Activated T-cell treated with anti-CD3 and anti-CD28 coated beads for 4 hours (primary cell): ENCODE results near the gene TIMM44.
"Not testable (repeated sequence)": the region's sequence is repeated elsewhere in the genome, so short reads cannot be mapped to it uniquely, and the experiment has no call there.

Source experiments
- DNase-seq: peaks from one replicate; pipeline ENCODE4 v3.0.0-alpha.2; 2020

The TIMM44 gene

DNA sequence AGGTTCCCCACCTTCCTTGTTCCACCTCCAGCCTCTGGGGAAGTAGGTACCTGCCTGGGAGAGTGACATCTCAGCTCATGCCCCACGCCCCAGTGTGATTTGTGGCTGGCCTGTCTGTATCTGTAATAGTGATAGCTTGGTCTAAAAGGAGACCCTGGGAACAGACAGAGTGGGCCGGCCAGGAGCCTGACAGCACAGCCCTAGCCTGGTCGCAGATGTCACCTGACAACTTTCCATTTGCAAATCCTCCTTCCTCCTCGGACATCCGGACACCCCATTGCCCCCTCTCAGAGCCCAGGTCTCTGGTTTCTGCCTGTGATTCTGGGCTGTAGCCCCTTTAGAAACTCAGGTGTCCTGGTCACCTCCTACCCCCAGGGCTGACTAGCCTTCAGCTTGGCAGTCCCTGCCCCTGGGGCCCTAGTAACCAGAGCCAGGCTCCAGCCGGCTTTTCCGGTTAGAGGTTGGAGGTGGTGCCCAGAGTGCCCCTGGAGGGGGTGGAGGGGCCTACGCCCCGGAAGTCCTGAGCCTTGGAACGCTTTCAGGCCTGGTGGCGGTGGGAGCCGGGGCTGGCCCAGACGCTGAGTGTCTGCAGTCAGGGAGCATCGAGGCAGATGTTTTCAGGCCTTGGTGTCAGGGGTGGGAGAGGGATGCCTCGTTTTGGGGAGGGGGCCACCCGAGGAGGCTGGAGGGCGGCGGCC is 48.7 kb downstream of the TIMM44 start:
- DNase-seq, result no peak

DNA sequence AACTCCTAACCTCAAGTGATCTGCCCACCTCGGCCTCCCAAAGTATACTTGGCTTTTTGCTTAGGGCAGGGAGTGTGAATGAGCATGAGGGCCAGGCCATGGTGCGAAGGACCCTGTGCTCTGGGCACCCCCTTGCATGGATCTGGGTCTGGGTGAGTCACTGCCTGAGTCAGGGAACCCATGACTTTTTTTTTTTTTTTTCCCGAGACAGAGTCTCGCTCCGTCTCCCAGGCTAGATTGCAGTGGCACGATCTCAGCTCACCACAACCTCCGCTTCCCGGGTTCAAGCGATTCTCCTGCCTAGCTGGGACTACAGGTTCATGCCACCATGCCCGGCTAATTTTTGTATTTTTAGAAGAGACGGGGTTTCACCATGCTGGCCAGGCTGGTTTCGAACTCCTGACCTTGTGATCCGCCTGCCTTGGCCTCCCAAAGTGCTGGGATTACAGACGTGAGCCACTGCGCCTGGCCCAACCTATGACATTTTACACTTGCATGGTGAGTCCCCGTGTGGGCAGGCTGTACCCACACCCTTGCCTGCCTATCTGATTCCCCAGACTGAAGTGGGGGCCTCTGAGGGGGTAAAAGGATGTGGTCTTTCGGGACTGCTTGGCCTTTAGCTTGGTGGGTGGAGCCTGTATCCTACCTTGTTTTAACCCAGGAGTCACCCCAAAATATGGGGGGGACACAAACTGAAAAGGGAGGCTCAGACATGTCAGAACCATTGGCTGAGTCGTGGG is 49.9 kb downstream of the TIMM44 start:
- DNase-seq, result not testable (repeated sequence)

DNA sequence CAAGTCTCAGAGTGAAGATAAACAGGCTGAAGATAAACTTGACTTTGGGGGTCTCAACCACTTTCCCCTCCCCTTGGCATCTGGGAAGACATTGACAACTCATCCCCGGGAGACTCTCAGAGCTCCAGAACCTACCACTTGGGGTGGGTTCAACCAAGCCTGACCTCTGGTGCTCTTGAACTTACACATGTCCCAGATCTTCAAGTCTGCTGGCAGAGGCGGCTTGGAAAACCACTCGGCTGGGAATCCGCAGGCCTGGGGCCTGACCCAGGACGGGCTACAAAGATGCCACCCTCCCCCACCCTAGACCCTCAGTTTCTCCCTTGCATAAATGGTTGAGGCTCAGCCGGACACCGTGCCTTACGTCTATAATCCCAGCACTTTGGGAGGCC is 54.6 kb downstream of the TIMM44 start:
- no peak for DNase-seq

DNA sequence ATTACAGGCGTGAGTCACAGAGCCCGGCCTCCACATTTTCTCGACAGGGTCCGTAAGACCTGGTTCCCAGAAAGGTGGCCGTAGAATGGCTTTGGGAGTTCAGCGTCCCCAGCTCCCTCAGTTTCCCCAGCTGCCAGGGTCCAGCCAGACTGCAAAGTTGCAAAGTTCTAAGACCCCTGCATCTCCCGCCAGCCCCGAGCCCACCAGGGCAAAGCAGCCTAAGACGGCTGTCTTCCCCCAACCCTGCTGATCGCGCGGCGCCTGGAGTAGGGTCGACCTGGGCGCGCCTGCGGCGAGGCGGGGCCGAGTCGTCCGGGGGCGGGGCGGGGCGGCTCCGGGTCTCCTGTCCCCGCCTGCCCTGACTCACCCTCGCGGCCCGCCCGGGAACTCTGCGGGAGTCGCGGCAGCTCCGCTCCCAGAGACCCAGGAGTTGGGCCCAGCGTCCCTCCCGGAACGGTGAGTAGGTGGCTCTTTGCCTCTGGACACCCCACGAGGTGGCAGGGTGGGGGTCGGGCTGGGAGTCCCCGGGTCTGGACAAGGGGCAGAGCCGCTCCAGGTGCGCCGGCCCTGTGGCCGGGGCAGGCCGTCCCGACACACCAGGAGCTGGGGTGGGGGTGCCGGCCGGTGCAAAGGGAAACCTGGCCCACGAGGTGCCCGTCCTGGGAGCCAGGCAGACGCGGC is 55.2 kb downstream of the TIMM44 start, which contains the start of gene LRRC8E:
Gene LRRC8E, plus strand, starts transcription at position 366 of the 681 bp plus-strand sequence. CDS start 7,094 bp downstream, outside the sequence.
- DNase-seq, result no peak

DNA sequence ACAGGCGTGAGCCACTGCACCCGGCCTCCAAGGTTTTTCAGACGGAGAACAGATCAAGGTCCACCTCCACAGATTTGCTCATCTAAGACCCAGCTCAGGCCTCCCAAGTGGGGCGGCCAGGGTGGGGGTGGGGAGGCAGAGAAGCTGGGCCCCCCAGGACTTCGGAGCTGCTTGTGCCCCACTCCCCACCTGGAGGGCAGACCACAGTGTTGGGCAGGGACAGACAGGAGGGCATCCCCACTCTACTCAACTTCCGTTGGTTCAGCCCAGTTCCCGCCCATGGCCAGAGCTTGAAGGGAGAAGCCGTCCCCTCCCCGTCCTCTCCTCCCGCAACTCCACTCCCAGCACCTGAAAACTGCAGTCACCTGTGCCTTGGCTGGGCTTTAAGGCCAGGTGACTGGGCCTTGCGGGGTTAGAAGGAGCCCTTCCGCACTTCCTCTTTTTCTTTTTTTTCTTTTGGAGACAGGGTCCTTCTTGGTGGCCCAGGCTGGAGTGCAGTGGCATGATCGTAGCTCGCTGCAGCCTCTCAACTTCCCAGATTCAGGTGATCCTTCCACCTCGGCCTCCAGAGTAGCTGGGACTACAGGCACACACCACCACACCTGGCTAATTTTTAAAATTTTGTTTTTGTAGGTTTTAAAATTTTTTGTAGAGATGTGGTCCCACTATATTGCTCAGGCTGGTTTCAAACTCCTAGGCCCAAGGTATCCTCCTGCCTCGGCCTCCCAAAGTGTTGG is 55.9 kb downstream of the TIMM44 start:
- no peak for DNase-seq

DNA sequence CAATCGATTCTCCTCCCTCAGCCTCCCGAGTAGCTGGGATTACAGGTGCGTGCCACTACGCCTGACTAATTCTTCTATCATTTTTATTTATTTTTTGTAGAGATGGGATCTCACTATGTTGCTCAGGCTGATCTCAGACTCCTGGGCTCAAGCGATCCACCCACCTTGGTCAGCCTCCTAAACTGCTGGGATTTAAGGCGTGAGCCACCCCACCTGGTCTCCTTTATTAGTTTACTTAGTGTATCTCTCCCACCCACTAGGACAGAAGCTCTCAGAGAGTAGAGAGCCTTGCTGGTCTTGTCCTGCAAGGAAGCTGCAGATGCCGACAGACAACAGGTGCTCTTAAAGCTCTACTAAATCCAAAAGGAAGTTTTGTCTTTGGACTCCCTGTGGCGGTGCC is 57.6 kb downstream of the TIMM44 start:
- DNase-seq, result no peak

DNA sequence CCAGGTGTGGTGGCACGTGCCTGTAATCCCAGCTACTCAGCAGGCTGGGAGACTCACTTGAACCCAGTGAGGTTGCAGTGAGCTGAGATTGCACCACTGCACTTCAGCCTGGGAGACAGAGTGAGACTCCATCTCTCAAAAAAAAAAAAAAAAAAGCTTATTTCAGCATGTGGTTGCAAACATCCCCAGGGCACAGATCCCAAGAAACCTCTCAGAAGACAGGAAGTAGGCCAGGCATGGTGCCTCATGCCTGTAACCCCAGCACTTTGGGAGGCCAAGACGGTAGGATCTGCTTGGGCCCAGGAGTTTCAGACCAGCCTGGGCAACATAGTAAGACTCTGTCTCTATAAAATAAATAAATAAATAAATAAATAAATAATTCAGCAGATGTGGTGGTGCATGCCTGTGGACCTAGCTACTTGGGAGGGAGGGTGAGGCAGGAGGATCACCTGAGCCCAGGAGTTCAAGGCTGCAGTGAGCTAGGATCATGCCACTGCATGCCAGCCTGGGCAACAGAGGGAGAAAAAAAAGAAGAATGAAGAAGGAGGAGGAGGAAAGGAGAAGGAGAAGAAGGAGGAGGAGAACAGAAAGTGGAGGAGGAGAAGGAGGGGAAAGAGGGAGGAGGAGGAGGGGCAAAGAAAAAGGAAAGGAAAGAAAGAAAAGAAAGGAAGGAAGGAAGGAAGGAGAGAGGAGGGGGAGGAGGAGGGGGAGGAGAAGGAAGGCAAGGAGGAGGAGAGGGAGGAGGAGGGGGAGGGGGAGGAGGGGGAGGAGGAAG is 59.5 kb downstream of the TIMM44 start:
- no peak for DNase-seq

DNA sequence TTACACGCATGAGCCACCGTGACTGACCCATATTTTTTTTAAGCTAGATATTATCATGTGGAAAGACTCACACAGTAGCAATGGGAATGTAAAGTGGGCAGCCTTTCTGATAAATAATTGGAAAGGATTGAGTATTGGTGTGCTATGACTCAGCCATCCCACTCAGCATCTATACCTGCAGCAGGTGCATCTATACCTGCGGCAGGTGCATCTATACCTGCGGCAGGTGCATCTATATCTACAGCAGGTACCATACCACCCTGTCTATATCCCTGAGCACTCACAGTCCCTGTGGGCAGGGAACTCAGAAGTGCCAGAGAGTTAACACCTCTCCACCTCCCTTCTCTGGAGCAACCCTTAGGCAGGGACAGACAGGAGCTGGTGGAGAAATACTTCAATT is 60.4 kb downstream of the TIMM44 start:
- no peak for DNase-seq

DNA sequence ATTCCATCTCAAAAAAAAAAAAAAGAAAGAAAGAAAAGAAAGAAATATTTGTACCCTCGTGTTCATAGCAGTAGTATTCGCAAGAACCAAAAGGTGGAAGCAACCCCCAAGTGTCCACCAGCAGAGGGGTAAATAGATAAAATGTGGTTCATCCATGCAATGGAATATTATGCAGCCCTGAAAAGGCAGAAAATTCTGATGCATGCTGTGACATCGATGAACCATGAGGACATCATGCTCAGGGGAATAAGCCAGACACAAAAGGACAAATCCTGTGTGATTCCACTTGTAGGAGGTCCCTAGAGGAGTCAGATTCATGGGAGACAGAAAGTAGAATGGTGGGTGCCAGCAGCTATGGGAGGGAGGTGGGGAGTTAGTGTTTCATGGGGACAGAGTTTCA is 61.6 kb downstream of the TIMM44 start:
- no peak for DNase-seq

DNA sequence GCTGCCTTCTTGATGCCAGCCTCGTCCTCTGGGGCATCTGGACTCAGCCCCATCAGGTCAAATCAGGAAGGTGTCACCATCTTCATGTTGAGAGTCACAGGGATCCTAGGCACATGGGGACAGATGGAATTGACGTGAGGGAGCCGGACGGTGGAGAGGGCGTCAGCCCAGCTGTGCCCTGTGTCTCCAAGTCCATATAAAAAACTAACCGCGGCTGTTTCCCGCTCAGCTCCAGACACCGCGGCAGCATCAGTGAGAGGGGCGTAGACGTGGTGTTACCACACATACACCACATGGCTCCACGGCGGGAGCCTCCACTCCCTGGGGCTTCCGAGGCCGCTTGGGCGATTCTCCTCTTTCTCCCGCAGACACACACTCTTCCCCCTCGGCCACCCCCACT is 63.6 kb downstream of the TIMM44 start:
- no peak for DNase-seq

DNA sequence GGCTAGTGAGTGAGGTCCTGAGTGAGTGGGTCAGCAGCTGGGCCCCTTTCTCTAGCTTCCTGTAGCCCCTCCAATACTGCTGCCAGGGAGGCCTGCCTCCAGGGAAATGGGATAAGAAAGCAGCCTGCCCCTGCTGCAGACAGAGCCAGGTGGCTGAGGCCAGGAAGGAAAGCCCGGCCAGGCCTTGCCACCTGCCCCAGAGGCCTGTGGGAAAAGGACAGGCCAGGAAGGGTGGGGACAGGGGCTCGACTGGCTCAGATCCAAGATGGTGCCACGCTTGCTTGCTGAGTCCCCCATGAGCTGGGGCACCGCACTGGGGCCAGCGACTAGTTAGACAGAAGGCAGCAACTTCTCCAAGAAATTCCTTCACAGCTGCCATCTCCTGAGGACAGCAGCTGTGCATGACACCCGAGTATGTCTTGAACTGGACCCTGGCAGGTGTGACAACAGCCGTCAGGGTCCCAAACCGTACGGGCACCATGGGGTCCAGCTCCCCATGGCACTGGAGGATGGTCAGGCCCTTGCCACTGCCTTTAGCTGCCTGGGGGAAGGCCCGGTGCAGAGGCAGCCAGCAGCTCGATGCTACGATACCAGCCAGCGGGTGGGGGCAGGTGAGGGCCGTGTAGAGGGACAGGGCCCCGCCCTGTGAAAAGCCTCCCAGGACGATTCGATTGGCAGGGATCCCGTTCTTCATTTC is 64.2 kb downstream of the TIMM44 start:
- DNase-seq, result no peak

DNA sequence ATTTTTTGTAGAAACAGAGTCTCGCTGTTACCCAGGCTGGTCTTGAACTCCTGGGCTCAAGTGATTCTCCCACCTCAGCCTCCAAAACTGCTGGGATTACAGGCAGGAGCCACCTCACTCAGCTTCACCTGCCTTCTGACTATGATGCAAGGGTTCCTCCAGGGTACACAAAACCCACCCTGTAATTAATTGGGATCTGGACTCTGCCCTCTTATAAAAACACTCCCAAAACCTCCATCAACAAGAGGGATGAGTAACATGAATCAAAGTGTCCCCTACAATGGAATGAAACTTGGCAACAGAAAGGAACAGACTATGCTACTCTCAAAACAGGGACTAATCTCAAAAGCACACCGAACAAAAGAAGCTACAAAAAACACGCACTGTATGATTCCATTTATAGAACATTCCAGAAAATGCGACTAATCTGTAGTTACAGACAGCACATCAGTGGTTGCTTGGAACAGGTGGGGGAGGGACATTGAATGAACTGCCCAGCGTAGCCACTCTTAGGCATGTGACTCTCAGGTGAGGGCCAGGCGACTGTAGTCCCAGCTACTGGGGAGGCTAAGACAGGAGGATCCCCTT is 66.1 kb downstream of the TIMM44 start:
- DNase-seq, result no peak
